T-cell (primary cell): ENCODE measurements around the gene BDKRB2. TPM values are rescaled to one million over a fixed set of nuclear protein-coding genes. Genes with fewer than 3 reads are reported as not detected.

Experiments
- ATAC-seq, 4 experiments: fragments of 200-7000 bp in 3 of 4; fragments of 150-1000 bp in 1 of 4; cut with Tn5 transposase; replicated peaks in 1 of 4; 1 replicate in 3 of 4; 2 replicates in 1 of 4; pipeline ENCODE4 v1.10.0; 2021; ENCODE audit warnings: moderate library complexity in 3 of 4, mild to moderate bottlenecking in 2 of 4, moderate number of reproducible peaks in 1 of 4
- CTCF ChIA-PET, 2 donors: fragments of 300-600 bp; sonication (Branson Sonifier 250); formaldehyde crosslinking; loops; one replicate each; lab custom pipeline; 2022; ENCODE audit warnings: antibody characterized with exemption in 2 of 2; lab: Charles Lee
- POLR2A ChIA-PET, 2 donors: fragments of 300-600 bp; sonication (Branson Sonifier 250); formaldehyde crosslinking; loops; one replicate each; lab custom pipeline; 2022; ENCODE audit warnings: antibody characterized with exemption in 2 of 2; lab: Charles Lee
- DNase-seq, 35 experiments: peaks; one replicate each; pipeline versions ENCODE4 v3.0.0 to v3.0.0-alpha.2; 2013 to 2023
- H3K27ac ChIP-seq: one replicate; pipeline ENCODE4 v1.5.1; 2013; ENCODE audit warnings: low read length
- H3K27me3 ChIP-seq, 2 experiments: replicated peaks in 1 of 2; 1 replicate in 1 of 2; 2 replicates in 1 of 2; pipeline versions ENCODE4 v1.6.1 to v1.7.0; 2013; ENCODE audit warnings: low read length in 1 of 2, mixed read lengths in 1 of 2; ENCODE audit not compliant: control insufficient read depth in 2 of 2, insufficient read depth in 2 of 2; ENCODE audit errors: extremely low read depth in 1 of 2
- H3K36me3 ChIP-seq, 2 donors: 1 replicate in 1 of 2; 2 replicates in 1 of 2; pipeline versions ENCODE4 v1.6.1 to v1.7.0; 2013; ENCODE audit warnings: low read length in 1 of 2; ENCODE audit not compliant: control insufficient read depth in 2 of 2, insufficient read depth in 1 of 2; ENCODE audit errors: extremely low read depth in 1 of 2
- H3K4me1 ChIP-seq, 2 experiments: 1 replicate in 1 of 2; 2 replicates in 1 of 2; pipeline versions ENCODE4 v1.6.1 to v1.7.0; 2013; ENCODE audit warnings: low read length in 2 of 2, mixed read lengths in 1 of 2; ENCODE audit not compliant: insufficient read depth in 2 of 2, control insufficient read depth in 1 of 2; ENCODE audit errors: extremely low read depth in 1 of 2
- H3K4me3 ChIP-seq, 2 donors: 1 replicate in 1 of 2; 2 replicates in 1 of 2; pipeline versions ENCODE4 v1.5.1 to v1.7.0; 2013; ENCODE audit warnings: mild to moderate bottlenecking in 2 of 2, low read length in 1 of 2, moderate library complexity in 1 of 2; ENCODE audit not compliant: control insufficient read depth in 1 of 2; ENCODE audit errors: extremely low read depth in 1 of 2
- H3K9me3 ChIP-seq: 2 replicates; pipeline ENCODE4 v1.7.0; 2013
- H3K27ac Mint-ChIP-seq, 2 donors: one replicate each; pipeline ENCODE4 v1.8.0; 2020 to 2021; ENCODE audit warnings: mild to moderate bottlenecking in 2 of 2, mixed read lengths in 2 of 2
- H3K27me3 Mint-ChIP-seq, 2 donors: one replicate each; pipeline ENCODE4 v1.8.0; 2021 to 2022; ENCODE audit warnings: mixed read lengths in 2 of 2
- H3K36me3 Mint-ChIP-seq: one replicate; pipeline ENCODE4 v1.8.0; 2021; ENCODE audit warnings: mixed read lengths
- H3K4me1 Mint-ChIP-seq, 3 donors: one replicate each; pipeline ENCODE4 v1.8.0; 2020 to 2022; ENCODE audit warnings: mixed read lengths in 3 of 3, mild to moderate bottlenecking in 1 of 3
- H3K4me3 Mint-ChIP-seq, 3 donors: one replicate each; pipeline ENCODE4 v1.8.0; 2020 to 2022; ENCODE audit warnings: mild to moderate bottlenecking in 3 of 3, mixed read lengths in 3 of 3, moderate library complexity in 3 of 3
- H3K9me3 Mint-ChIP-seq, 3 donors: one replicate each; pipeline ENCODE4 v1.8.0; 2020 to 2022; ENCODE audit warnings: mixed read lengths in 3 of 3
- WGBS: methylation state at CpG from one replicate; pipeline ENCODE4 v1.1.5; 2013; ENCODE audit warnings: missing lambda C conversion rate; ENCODE audit not compliant: insufficient coverage; 5-methylcytosine and 5-hydroxymethylcytosine counted together
- total RNA-seq, 35 experiments: library from RNA in 6 of 35; stranded (reverse) in 6 of 35; fragments of 120-200 nt in 1 of 35; gene quantifications; one replicate each; pipeline versions ENCODE4 v1.2.1 to v1.2.4 and lab custom pipeline; 2013 to 2026

The BDKRB2 gene
- total RNA-seq, 5 donors from 2014 or later (not counting 1 experiment from before 2014, with no cell fraction given), result 0.06 to 0.09 TPM; not detected in 3

DNA sequence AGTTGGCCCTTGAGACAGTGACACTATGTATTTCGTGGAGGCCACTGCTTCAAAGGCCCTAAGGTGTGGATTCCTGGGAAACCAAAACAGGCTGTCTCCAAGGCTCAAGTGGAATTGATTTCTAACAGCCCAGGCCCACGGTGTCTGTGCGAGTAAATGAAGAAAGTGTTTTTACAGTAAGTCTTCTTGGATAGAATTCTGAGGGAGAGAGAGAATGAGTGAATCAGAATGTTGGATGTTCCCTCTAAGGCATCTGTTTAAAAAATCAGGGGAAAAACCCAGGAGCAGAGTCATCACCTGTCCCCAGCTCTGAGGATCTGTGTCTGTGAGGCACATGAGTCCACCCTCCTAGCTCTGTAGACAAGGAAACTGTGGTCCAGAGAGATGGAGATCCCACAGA is 29.0 kb downstream of the BDKRB2 start:
- H3K27ac Mint-ChIP-seq, result no peak overlapping the region

DNA sequence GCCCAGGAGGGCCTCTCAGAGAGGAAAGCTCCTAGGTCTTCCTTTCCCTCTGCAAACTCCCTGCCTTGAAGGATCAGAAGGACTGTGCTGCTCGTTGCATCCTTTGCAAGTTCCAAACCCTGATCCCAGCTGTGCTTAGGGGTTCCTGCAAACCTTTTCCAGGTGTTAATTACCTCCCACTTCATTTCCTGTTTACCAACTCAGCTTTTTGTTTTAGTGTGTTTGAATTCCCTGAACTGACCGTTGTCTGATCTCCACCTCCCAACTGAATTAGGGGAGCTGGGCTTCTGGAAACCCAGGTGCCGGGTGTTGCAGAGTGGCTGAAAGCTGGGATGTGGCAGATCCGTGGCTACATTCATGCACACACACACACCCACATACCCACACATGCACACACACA is 30.8 kb downstream of the BDKRB2 start:
- CTCF ChIA-PET, result interaction anchor here (0.5 to 0.7 kb wide), 2 partner anchors 67 to 118 kb away, joined by 4 read pairs; no protein-coding TSS in a partner anchor

More for the DNA sequence above, 29.0 kb downstream of the BDKRB2 start:
- Histone ChIP-seq H3K27ac (no peak overlapping the region), H3K4me1 (no peaks in the 10 kb centered on the region), H3K27me3 (peaks cover 0 to 30% of the 10 kb centered on the region in 2 experiments), H3K9me3 (no peaks in the 10 kb centered on the region), H3K4me3 (no peak overlapping the region), H3K36me3 (no peaks in the 10 kb centered on the region)
- ChIA-PET CTCF (no interaction called here), POLR2A (no interaction called here)
- Mint-ChIP-seq H3K9me3 (no peaks in the 10 kb centered on the region), H3K36me3 (no peaks in the 10 kb centered on the region), H3K4me3 (no peak overlapping the region), H3K27me3 (peaks cover 6 to 7% of the 10 kb centered on the region in 2 donors), H3K4me1 (no peaks in the 10 kb centered on the region)
- ATAC-seq, result no peak
- no peak for DNase-seq
- 70% methylated on average over 3 of the region's 3 CpGs for WGBS

DNA sequence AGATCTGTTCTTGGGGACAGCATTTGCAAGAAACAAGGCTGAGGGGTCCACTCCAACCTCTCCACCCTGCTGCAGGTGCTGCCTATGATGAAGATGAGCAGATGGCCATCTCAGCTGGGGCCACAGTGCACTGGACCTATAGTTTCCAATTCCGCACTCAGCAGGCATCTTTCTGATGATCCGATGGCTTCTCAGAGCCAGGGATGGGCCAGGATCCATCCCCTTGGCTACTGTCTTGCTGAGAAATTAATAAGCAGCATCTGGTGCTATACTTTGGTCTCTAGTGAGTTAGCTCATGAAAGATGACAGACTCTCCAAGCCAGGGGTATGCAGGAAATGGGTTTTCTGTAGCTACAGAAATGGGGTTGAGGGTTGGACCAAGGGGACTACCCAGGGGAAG is 33.0 kb downstream of the BDKRB2 start:
- no peaks in the 10 kb centered on the region for H3K36me3 ChIP-seq
- Mint-ChIP-seq H3K36me3 (no peaks in the 10 kb centered on the region), H3K27ac (no peak overlapping the region), H3K9me3 (no peaks in the 10 kb centered on the region), H3K4me3 (no peak overlapping the region), H3K27me3 (peaks cover 3 to 10% of the 10 kb centered on the region in 2 donors), H3K4me1 (no peaks in the 10 kb centered on the region)
- H3K27ac ChIP-seq, result no peak overlapping the region
- no peak for ATAC-seq
- WGBS, result 85% methylated on average over 2 of the region's 2 CpGs
- no peaks in the 10 kb centered on the region for H3K9me3 ChIP-seq
- H3K4me3 ChIP-seq, result no peak overlapping the region
- no peaks in the 10 kb centered on the region for H3K4me1 ChIP-seq
- H3K27me3 ChIP-seq, result peaks cover 0 to 48% of the 10 kb centered on the region in 2 experiments
- CTCF ChIA-PET, result no interaction called here
- POLR2A ChIA-PET, result no interaction called here
- DNase-seq, result no peak

More for the DNA sequence above, 30.8 kb downstream of the BDKRB2 start:
- DNase-seq (no peak), ATAC-seq (no peak)
- Mint-ChIP-seq H3K4me1 (no peaks in the 10 kb centered on the region), H3K4me3 (no peak overlapping the region), H3K27ac (no peak overlapping the region), H3K9me3 (no peaks in the 10 kb centered on the region), H3K27me3 (peaks cover 3 to 8% of the 10 kb centered on the region in 2 donors), H3K36me3 (no peaks in the 10 kb centered on the region)
- H3K27me3 ChIP-seq, result peaks cover 0 to 42% of the 10 kb centered on the region in 2 experiments
- no peak overlapping the region for H3K27ac ChIP-seq
- H3K9me3 ChIP-seq, result no peaks in the 10 kb centered on the region
- POLR2A ChIA-PET, result no interaction called here
- H3K36me3 ChIP-seq, result no peaks in the 10 kb centered on the region
- no CpG with 5 or more reads among the region's 4 CpGs for WGBS
- no peaks in the 10 kb centered on the region for H3K4me1 ChIP-seq
- H3K4me3 ChIP-seq, result no peak overlapping the region

DNA sequence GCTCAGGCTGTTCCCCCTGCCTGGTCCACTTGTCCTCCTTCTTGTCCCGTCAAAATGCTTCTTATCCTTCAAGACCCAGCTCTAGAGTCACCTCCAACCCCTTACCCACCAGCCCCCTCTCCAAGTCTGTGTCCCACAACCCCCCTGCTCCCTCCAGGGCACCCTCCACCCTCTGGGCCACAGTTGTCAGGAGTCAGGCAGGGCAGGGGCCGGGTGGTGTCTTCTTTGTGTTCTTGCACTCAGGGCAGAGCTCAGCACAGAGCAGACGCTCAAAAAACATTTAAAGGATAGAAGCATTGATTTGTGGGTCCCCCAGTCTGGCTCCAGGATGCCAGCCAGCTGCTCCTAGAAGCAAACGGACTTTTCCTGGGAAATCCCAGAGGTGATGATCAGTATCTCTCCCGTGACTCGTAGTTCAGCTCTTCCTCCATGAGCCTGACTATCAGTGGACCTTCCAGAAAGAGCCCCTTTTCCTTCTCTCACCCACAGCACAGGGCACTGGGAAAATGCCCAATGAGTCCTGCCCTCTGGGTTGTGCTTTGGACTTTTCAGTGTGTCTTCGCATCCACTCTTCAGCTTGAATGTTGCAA is 34.1 kb downstream of the BDKRB2 start:
- POLR2A ChIA-PET, result no interaction called here
- no peaks in the 10 kb centered on the region for H3K4me1 ChIP-seq

DNA sequence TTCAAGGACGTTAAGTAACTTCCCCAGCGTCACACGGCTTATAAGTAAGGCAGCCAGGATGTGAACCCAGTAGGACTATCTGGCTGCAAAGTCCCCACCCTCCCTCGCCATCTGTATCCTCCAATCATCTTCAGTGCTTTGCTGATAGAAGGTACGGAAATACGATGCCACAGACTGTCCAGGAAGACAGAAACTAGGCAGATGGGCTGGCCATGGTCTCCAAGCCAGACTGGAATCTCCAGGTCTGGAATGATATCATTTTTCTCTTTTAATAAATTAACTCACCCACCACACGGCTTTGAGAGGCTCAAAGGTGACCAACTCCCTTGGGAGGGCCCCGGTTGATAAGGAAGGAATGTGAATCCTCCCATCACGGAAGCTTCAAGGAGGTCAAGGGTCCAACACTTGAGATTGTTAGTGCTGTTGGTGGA is 35.1 kb downstream of the BDKRB2 start:
- no peak overlapping the region for H3K4me3 Mint-ChIP-seq
- CTCF ChIA-PET, result no interaction called here
- no peaks in the 10 kb centered on the region for H3K9me3 ChIP-seq
- no peak overlapping the region for H3K4me3 ChIP-seq
- no peaks in the 10 kb centered on the region for H3K9me3 Mint-ChIP-seq
- POLR2A ChIA-PET, result no interaction called here
- H3K36me3 Mint-ChIP-seq, result no peaks in the 10 kb centered on the region
- no peaks in the 10 kb centered on the region for H3K4me1 Mint-ChIP-seq
- no peak overlapping the region for H3K27ac ChIP-seq
- DNase-seq, result no peak
- no peak for ATAC-seq
- no peaks in the 10 kb centered on the region for H3K36me3 ChIP-seq
- H3K4me1 ChIP-seq, result no peaks in the 10 kb centered on the region
- H3K27me3 Mint-ChIP-seq, result peaks cover 3 to 10% of the 10 kb centered on the region in 2 donors
- no peak overlapping the region for H3K27ac Mint-ChIP-seq
- H3K27me3 ChIP-seq, result peaks cover 0 to 38% of the 10 kb centered on the region in 2 experiments
- WGBS, result 88% methylated on average over 4 of the region's 9 CpGs

More for the DNA sequence above, 34.1 kb downstream of the BDKRB2 start:
- CTCF ChIA-PET, result no interaction called here
- no peaks in the 10 kb centered on the region for H3K4me1 Mint-ChIP-seq
- peaks cover 3 to 10% of the 10 kb centered on the region in 2 donors for H3K27me3 Mint-ChIP-seq
- ATAC-seq, result no peak
- Histone ChIP-seq H3K27ac (no peak overlapping the region), H3K9me3 (no peaks in the 10 kb centered on the region), H3K36me3 (no peaks in the 10 kb centered on the region), H3K27me3 (peaks cover 0 to 43% of the 10 kb centered on the region in 2 experiments), H3K4me3 (no peak overlapping the region)
- WGBS, result 70% methylated on average over 7 of the region's 7 CpGs
- no peaks in the 10 kb centered on the region for H3K36me3 Mint-ChIP-seq
- H3K9me3 Mint-ChIP-seq, result no peaks in the 10 kb centered on the region
- H3K4me3 Mint-ChIP-seq, result no peak overlapping the region
- DNase-seq, result no peak
- H3K27ac Mint-ChIP-seq, result no peak overlapping the region

DNA sequence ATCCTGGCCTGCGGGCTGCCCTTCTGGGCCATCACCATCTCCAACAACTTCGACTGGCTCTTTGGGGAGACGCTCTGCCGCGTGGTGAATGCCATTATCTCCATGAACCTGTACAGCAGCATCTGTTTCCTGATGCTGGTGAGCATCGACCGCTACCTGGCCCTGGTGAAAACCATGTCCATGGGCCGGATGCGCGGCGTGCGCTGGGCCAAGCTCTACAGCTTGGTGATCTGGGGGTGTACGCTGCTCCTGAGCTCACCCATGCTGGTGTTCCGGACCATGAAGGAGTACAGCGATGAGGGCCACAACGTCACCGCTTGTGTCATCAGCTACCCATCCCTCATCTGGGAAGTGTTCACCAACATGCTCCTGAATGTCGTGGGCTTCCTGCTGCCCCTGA is 36.0 kb downstream of the BDKRB2 start:
- H3K4me1 Mint-ChIP-seq, result no peaks in the 10 kb centered on the region
- H3K36me3 Mint-ChIP-seq, result no peaks in the 10 kb centered on the region
- Histone ChIP-seq H3K36me3 (no peaks in the 10 kb centered on the region), H3K4me3 (no peak overlapping the region), H3K4me1 (no peaks in the 10 kb centered on the region), H3K9me3 (no peaks in the 10 kb centered on the region), H3K27me3 (peaks cover 0 to 35% of the 10 kb centered on the region in 2 experiments), H3K27ac (no peak overlapping the region)
- ChIA-PET CTCF (no interaction called here), POLR2A (no interaction called here)
- no peak for ATAC-seq
- peaks cover 0 to 6% (median 0%) of the 10 kb centered on the region in 3 donors for H3K9me3 Mint-ChIP-seq
- H3K4me3 Mint-ChIP-seq, result no peak overlapping the region
- H3K27ac Mint-ChIP-seq, result no peak overlapping the region
- peaks cover 8 to 9% of the 10 kb centered on the region in 2 donors for H3K27me3 Mint-ChIP-seq
- WGBS, result 90% methylated on average over 17 of the region's 18 CpGs
- DNase-seq, result no peak
